CD14-positive monocyte (primary cell): ENCODE data around the gene TLCD4. TPM values are rescaled to one million over a fixed set of nuclear protein-coding genes. Genes with fewer than 3 reads are reported as not detected.

ENCODE experiments used
- DNase-seq, 3 donors: peaks; one replicate each; pipeline ENCODE4 v3.0.0-alpha.2; 2011 to 2022
- H2AFZ ChIP-seq: 2 replicates; pipeline ENCODE4 v1.6.0; 2012; ENCODE audit warnings: mild to moderate bottlenecking, low read depth, low read length, inconsistent platforms; ENCODE audit not compliant: insufficient read depth, poor library complexity, severe bottlenecking
- H3K27ac ChIP-seq, 2 donors: 1 replicate in 1 of 2; 2 replicates in 1 of 2; pipeline ENCODE4 v1.5.1; 2012 to 2013; ENCODE audit warnings: low read length in 2 of 2, control low read depth in 1 of 2, inconsistent platforms in 1 of 2, low read depth in 1 of 2, mild to moderate bottlenecking in 1 of 2
- H3K27me3 ChIP-seq, 2 donors: one replicate each; pipeline versions ENCODE4 v1.6.0 to v1.6.1; 2011 to 2013; ENCODE audit warnings: low read length in 2 of 2; ENCODE audit not compliant: control insufficient read depth in 2 of 2, insufficient read depth in 2 of 2
- H3K36me3 ChIP-seq, 2 donors: replicated peaks in 1 of 2; 1 replicate in 1 of 2; 2 replicates in 1 of 2; pipeline versions ENCODE4 v1.5.1 to v1.6.1; 2012 to 2013; ENCODE audit warnings: low read length in 2 of 2, control low read depth in 1 of 2, inconsistent platforms in 1 of 2, mild to moderate bottlenecking in 1 of 2; ENCODE audit not compliant: insufficient read depth in 2 of 2, control insufficient read depth in 1 of 2
- H3K4me1 ChIP-seq, 2 donors: 1 replicate in 1 of 2; 2 replicates in 1 of 2; pipeline versions ENCODE4 v1.5.1 to v1.6.1; 2012 to 2013; ENCODE audit warnings: low read length in 2 of 2, control low read depth in 1 of 2, inconsistent platforms in 1 of 2, mild to moderate bottlenecking in 1 of 2, moderate library complexity in 1 of 2; ENCODE audit not compliant: insufficient read depth in 2 of 2, control insufficient read depth in 1 of 2
- H3K4me2 ChIP-seq: replicated peaks from 2 replicates; pipeline ENCODE3; 2012; ENCODE audit warnings: low read length, moderate library complexity, mild to moderate bottlenecking; ENCODE audit not compliant: poor library complexity, severe bottlenecking; ENCODE audit errors: extremely low read depth
- H3K4me3 ChIP-seq, 3 experiments: fragments of 200-600 bp in 1 of 3; sonication (generic) in 1 of 3; replicated peaks in 1 of 3; 1 replicate in 2 of 3; 2 replicates in 1 of 3; pipeline ENCODE4 v1.5.1; 2011 to 2013; ENCODE audit warnings: low read length in 3 of 3, mild to moderate bottlenecking in 3 of 3, control low read depth in 2 of 3, low read depth in 2 of 3, inconsistent platforms in 1 of 3, moderate library complexity in 1 of 3
- H3K79me2 ChIP-seq: 2 replicates; pipeline ENCODE4 v1.6.0; 2012; ENCODE audit warnings: mild to moderate bottlenecking, control low read depth, inconsistent platforms, low read length, moderate library complexity; ENCODE audit not compliant: insufficient read depth
- H3K9ac ChIP-seq: 2 replicates; pipeline ENCODE4 v1.6.0; 2017; ENCODE audit warnings: low read length, mild to moderate bottlenecking; ENCODE audit not compliant: insufficient read depth, poor library complexity, severe bottlenecking
- H3K9me3 ChIP-seq, 2 donors: replicated peaks in 1 of 2; 1 replicate in 1 of 2; 2 replicates in 1 of 2; pipeline versions ENCODE4 v1.5.1 to v1.6.1; 2012 to 2013; ENCODE audit warnings: low read length in 2 of 2, control low read depth in 1 of 2; ENCODE audit not compliant: control insufficient read depth in 1 of 2, insufficient read depth in 1 of 2
- H4K20me1 ChIP-seq: 2 replicates; pipeline ENCODE4 v1.6.0; 2012; ENCODE audit warnings: mild to moderate bottlenecking, low read length, control low read depth, moderate library complexity; ENCODE audit not compliant: insufficient read depth
- H3K27ac Mint-ChIP-seq, 7 donors: one replicate each; pipeline ENCODE4 v1.8.0; 2020; ENCODE audit warnings: mild to moderate bottlenecking in 7 of 7, mixed read lengths in 7 of 7, moderate library complexity in 6 of 7, inconsistent platforms in 2 of 7
- H3K27me3 Mint-ChIP-seq, 3 donors: one replicate each; pipeline ENCODE4 v1.8.0; 2021 to 2022; ENCODE audit warnings: low read depth in 3 of 3, mild to moderate bottlenecking in 3 of 3, mixed read lengths in 3 of 3, moderate library complexity in 3 of 3, inconsistent platforms in 1 of 3
- H3K36me3 Mint-ChIP-seq, 2 donors: one replicate each; pipeline ENCODE4 v1.8.0; 2020; ENCODE audit warnings: mixed read lengths in 2 of 2, inconsistent platforms in 1 of 2, mild to moderate bottlenecking in 1 of 2
- H3K4me1 Mint-ChIP-seq: one replicate; pipeline ENCODE4 v1.8.0; 2020; ENCODE audit warnings: mild to moderate bottlenecking, mixed read lengths
- H3K4me3 Mint-ChIP-seq, 2 donors: one replicate each; pipeline ENCODE4 v1.8.0; 2020; ENCODE audit warnings: mild to moderate bottlenecking in 2 of 2, mixed read lengths in 2 of 2, moderate library complexity in 1 of 2
- H3K9me3 Mint-ChIP-seq, 7 donors: one replicate each; pipeline ENCODE4 v1.8.0; 2020 to 2022; ENCODE audit warnings: mixed read lengths in 7 of 7, mild to moderate bottlenecking in 6 of 7, moderate library complexity in 6 of 7, inconsistent platforms in 2 of 7
- WGBS: methylation state at CpG from one replicate; pipeline ENCODE4 v1.1.5; 2013; ENCODE audit warnings: missing lambda C conversion rate; ENCODE audit not compliant: insufficient coverage; 5-methylcytosine and 5-hydroxymethylcytosine counted together
- intact Hi-C, 2 donors: fragments of 100-400 bp; cut with micrococcal nuclease; formaldehyde crosslinking; loops; one replicate each; pipeline versions ENCODE4 v1.15.0 to v1.15.1; 2023
- polyA plus RNA-seq, 3 donors: library from polyadenylated mRNA; depleted of rRNA in 1 of 3; unstranded in 2 of 3; stranded (reverse) in 1 of 3; fragments of 300-500 nt in 2 of 3; fragments of >200 nt in 1 of 3; fragmentation: Illumina TruSeq in 2 of 3; gene quantifications; 1 replicate in 2 of 3; 2 replicates in 1 of 3; pipeline ENCODE4 v1.2.3, GENCODE V29; 2012 to 2021
- TF ChIP-seq, protein P1 (sequence below): fragments of 200-600 bp; IDR thresholded peaks from one replicate; pipeline ENCODE4 v1.8.0; 2022; ENCODE audit warnings: antibody characterized with exemption, mild to moderate bottlenecking

TLCD4 gene
- polyA plus RNA-seq, 3 donors: not detected

DNA sequence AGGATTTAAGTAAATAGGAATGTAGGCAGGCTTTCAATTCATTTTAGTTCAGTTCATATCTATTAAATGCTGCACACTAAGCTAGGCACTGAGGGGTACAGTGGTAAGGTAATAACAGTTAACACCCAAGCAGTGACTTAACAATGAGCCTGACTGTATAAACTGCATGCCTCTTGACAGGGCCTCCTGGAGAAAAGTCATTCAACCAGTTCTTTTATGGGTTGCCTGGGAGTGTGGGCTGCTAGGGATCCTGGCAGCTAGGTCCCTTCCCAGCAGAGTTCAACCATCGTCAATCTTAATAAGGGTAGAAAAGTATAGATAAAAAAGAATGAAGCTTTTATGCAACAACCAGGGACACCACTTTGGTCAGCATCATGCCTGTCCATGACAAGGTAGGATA lies 36.3 kb upstream of the TLCD4 start:
- no peaks in the 10 kb centered on the region for H3K79me2 ChIP-seq

DNA sequence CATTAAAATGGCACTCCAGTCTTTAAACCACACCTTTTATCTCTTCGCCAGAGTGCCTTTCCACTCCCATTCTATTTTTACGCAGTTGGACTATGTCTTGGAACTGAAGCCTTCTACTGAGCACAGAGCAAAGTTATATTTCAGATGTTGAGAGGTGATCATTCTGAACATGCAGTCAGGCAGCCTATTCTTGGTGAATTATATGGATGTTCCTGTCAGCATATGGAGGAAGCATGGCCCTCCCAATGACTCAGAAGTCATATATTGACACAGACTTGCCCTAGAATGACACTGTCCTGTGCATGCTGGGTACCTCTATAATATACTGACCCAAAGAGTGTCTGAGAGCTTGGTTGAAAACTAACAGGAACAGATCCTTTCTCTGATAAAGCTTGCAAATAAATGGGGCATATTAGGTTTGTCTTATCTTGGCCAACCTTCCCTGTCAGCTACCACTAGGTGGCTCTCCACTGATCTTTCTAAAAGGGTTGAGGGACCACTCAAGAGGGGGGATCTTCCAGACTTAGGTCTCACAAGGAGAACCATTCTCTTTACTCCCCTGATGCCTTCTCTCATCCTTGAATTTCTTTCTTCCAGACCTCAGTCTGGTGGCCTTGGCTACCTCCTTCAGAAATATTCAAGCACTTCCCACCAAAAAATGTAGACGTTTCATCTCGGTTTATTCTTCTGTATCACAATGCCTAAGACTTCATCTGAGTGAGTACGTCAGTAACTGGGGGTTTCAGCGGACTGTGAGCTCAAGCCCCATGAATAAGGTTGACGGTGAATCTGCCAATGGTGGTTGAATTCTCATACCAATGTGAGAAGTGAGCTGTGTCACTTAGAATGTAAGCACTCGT lies 32.6 kb upstream of the TLCD4 start:
- H3K36me3 ChIP-seq: no peaks in the 10 kb centered on the region
- 75% methylated on average over 2 of the region's 8 CpGs for WGBS

More for the DNA sequence above, 36.3 kb upstream of the TLCD4 start:
- Histone ChIP-seq H3K9me3 (no peaks in the 10 kb centered on the region), H3K27me3 (peaks cover 13 to 16% of the 10 kb centered on the region in 2 donors), H3K4me3 (no peak overlapping the region), H3K4me1 (no peaks in the 10 kb centered on the region), H3K27ac (no peak overlapping the region), H2AFZ (no peak overlapping the region), H3K9ac (no peak overlapping the region), H3K36me3 (no peaks in the 10 kb centered on the region), H3K4me2 (no peak overlapping the region), H4K20me1 (no peaks in the 10 kb centered on the region)
- H3K27me3 Mint-ChIP-seq: peaks cover 5 to 16% (median 10%) of the 10 kb centered on the region in 3 donors
- no peaks in the 10 kb centered on the region for H3K4me1 Mint-ChIP-seq
- no peaks in the 10 kb centered on the region for H3K9me3 Mint-ChIP-seq
- DNase-seq: no peak
- H3K4me3 Mint-ChIP-seq: no peak overlapping the region
- 100% methylated on average over 1 of the region's 1 CpG for WGBS
- intact Hi-C loops: no loop called here
- no peaks in the 10 kb centered on the region for H3K36me3 Mint-ChIP-seq
- TF ChIP-seq, protein P1, sequence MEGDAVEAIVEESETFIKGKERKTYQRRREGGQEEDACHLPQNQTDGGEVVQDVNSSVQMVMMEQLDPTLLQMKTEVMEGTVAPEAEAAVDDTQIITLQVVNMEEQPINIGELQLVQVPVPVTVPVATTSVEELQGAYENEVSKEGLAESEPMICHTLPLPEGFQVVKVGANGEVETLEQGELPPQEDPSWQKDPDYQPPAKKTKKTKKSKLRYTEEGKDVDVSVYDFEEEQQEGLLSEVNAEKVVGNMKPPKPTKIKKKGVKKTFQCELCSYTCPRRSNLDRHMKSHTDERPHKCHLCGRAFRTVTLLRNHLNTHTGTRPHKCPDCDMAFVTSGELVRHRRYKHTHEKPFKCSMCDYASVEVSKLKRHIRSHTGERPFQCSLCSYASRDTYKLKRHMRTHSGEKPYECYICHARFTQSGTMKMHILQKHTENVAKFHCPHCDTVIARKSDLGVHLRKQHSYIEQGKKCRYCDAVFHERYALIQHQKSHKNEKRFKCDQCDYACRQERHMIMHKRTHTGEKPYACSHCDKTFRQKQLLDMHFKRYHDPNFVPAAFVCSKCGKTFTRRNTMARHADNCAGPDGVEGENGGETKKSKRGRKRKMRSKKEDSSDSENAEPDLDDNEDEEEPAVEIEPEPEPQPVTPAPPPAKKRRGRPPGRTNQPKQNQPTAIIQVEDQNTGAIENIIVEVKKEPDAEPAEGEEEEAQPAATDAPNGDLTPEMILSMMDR: no peak
- no peak overlapping the region for H3K27ac Mint-ChIP-seq

More for the DNA sequence above, 32.6 kb upstream of the TLCD4 start:
- Histone ChIP-seq H3K9me3 (no peaks in the 10 kb centered on the region), H3K4me2 (no peak overlapping the region), H3K4me1 (no peaks in the 10 kb centered on the region), H3K27ac (no peak overlapping the region), H3K9ac (no peak overlapping the region), H3K4me3 (no peak overlapping the region), H3K79me2 (no peaks in the 10 kb centered on the region), H3K27me3 (peaks cover 8 to 10% of the 10 kb centered on the region in 2 donors), H2AFZ (no peak overlapping the region), H4K20me1 (no peaks in the 10 kb centered on the region)
- Mint-ChIP-seq H3K27ac (no peak overlapping the region), H3K27me3 (peaks cover 5 to 23% (median 11%) of the 10 kb centered on the region in 3 donors), H3K36me3 (no peaks in the 10 kb centered on the region), H3K4me3 (no peak overlapping the region), H3K4me1 (peaks cover 3% of the 10 kb centered on the region), H3K9me3 (no peaks in the 10 kb centered on the region)
- TF ChIP-seq, protein P1: peak; percentile 75
- intact Hi-C loops: no loop called here
- peak in 2 of 3 donors; percentile 27 to 31 for DNase-seq
